C4-2B (cell line): ENCODE data around the gene FAF1.

Source experiments
- CTCF ChIP-seq: fragments of 450-650 bp; conservative IDR thresholded peaks from 2 replicates; pipeline ENCODE4 v1.5.1; 2017; ENCODE audit warnings: mild to moderate bottlenecking
- ZFX ChIP-seq: fragments of 450-650 bp; IDR thresholded peaks from 2 replicates; pipeline ENCODE4 v1.6.1; 2017

GRCh38 chr1:50766688-50767087 is 193.4 kb downstream of the FAF1 start:
- TF ChIP-seq CTCF = no peak
- no peak for TF ChIP-seq ZFX
